KMS-11 (cell line): ENCODE measurements around the gene BEAN1.

Source experiments
- H2AFZ ChIP-seq: fragments of 200-600 bp; sonication (generic); 2 replicates; pipeline ENCODE4 v1.6.1; 2016; ENCODE audit warnings: antibody characterized with exemption, mixed run types, low read depth
- H3K27ac ChIP-seq: fragments of 200-600 bp; sonication (generic); 2 replicates; pipeline ENCODE4 v1.6.1; 2016; ENCODE audit warnings: mild to moderate bottlenecking, mixed run types
- H3K27me3 ChIP-seq: fragments of 200-600 bp; sonication (generic); 2 replicates; pipeline ENCODE4 v1.6.1; 2017; ENCODE audit warnings: mild to moderate bottlenecking, low read depth, mixed run types, moderate library complexity; ENCODE audit not compliant: insufficient read depth
- H3K36me3 ChIP-seq: fragments of 200-600 bp; sonication (generic); 2 replicates; pipeline ENCODE4 v1.6.1; 2017; ENCODE audit warnings: mild to moderate bottlenecking, mixed run types; ENCODE audit not compliant: insufficient read depth
- H3K4me1 ChIP-seq: fragments of 200-600 bp; sonication (generic); 2 replicates; pipeline ENCODE4 v1.6.1; 2016; ENCODE audit warnings: mild to moderate bottlenecking, low read depth, mixed run types; ENCODE audit not compliant: poor library complexity, severe bottlenecking
- H3K4me2 ChIP-seq: fragments of 200-600 bp; sonication (generic); 2 replicates; pipeline ENCODE4 v1.7.0; 2016; ENCODE audit warnings: mild to moderate bottlenecking, mixed run types
- H3K4me3 ChIP-seq: fragments of 200-600 bp; sonication (generic); IDR thresholded peaks from 2 replicates; pipeline ENCODE4 v1.6.1; 2017; ENCODE audit warnings: low read depth, low read length, mixed read lengths; ENCODE audit not compliant: insufficient read depth
- H3K79me2 ChIP-seq: fragments of 200-600 bp; sonication (generic); 2 replicates; pipeline ENCODE4 v1.6.1; 2016; ENCODE audit warnings: low read depth, mixed run types; ENCODE audit not compliant: insufficient read depth
- H3K9ac ChIP-seq: fragments of 200-600 bp; sonication (generic); 2 replicates; pipeline ENCODE4 v1.6.1; 2016; ENCODE audit warnings: mild to moderate bottlenecking, mixed run types
- H4K20me1 ChIP-seq: fragments of 200-600 bp; sonication (generic); 2 replicates; pipeline ENCODE4 v1.6.1; 2016; ENCODE audit warnings: mild to moderate bottlenecking, mixed run types; ENCODE audit not compliant: insufficient read depth
- CTCF ChIP-seq: fragments of 200-600 bp; sonication (generic); conservative IDR thresholded peaks from 2 replicates; pipeline ENCODE4 v1.6.1; 2017; ENCODE audit warnings: low read depth, mild to moderate bottlenecking, antibody characterized with exemption, low read length, moderate library complexity, mixed read lengths

BEAN1 gene

GRCh38 chr16:66420396-66420795 is 6.7 kb upstream of the BEAN1 start:
- H3K27me3 ChIP-seq: no peaks in the 10 kb centered on the region
- H2AFZ ChIP-seq: no peak overlapping the region
- no peak overlapping the region for H3K4me2 ChIP-seq
- no peaks in the 10 kb centered on the region for H3K79me2 ChIP-seq
- H3K27ac ChIP-seq: no peak overlapping the region
- peaks cover 17% of the 10 kb centered on the region for H3K4me1 ChIP-seq
- no peak overlapping the region for H3K9ac ChIP-seq
- no peaks in the 10 kb centered on the region for H3K36me3 ChIP-seq
- H3K4me3 ChIP-seq: no peak overlapping the region
- no peaks in the 10 kb centered on the region for H4K20me1 ChIP-seq
- no peak for TF ChIP-seq CTCF

- Histone ChIP-seq H3K4me1 (peaks cover 17% of the 10 kb centered on the region), H3K27me3 (no peaks in the 10 kb centered on the region), H2AFZ (no peak overlapping the region), H3K4me2 (no peak overlapping the region), H3K79me2 (no peaks in the 10 kb centered on the region), H3K9ac (no peak overlapping the region), H3K36me3 (no peaks in the 10 kb centered on the region), H3K4me3 (no peak overlapping the region), H3K27ac (no peak overlapping the region), H4K20me1 (no peaks in the 10 kb centered on the region)
- no peak for TF ChIP-seq CTCF
Observed at GRCh38 chr16:66421891-66422290, 5.2 kb upstream of the BEAN1 start.

GRCh38 chr16:66422366-66422765 is 4.7 kb upstream of the BEAN1 start:
- peaks cover 15% of the 10 kb centered on the region for H3K4me1 ChIP-seq
- no peaks in the 10 kb centered on the region for H3K36me3 ChIP-seq
- H3K4me2 ChIP-seq: no peak overlapping the region
- no peak overlapping the region for H3K27ac ChIP-seq
- TF ChIP-seq CTCF: no peak
- H3K9ac ChIP-seq: no peak overlapping the region
- no peaks in the 10 kb centered on the region for H3K27me3 ChIP-seq
- no peak overlapping the region for H2AFZ ChIP-seq
- no peaks in the 10 kb centered on the region for H4K20me1 ChIP-seq
- H3K4me3 ChIP-seq: no peak overlapping the region
- no peaks in the 10 kb centered on the region for H3K79me2 ChIP-seq

GRCh38 chr16:66423177-66423576 is 3.9 kb upstream of the BEAN1 start:
- Histone ChIP-seq H3K27me3 (no peaks in the 10 kb centered on the region), H4K20me1 (no peaks in the 10 kb centered on the region), H3K79me2 (no peaks in the 10 kb centered on the region), H2AFZ (no peak overlapping the region), H3K27ac (no peak overlapping the region), H3K4me1 (peaks cover 6% of the 10 kb centered on the region), H3K9ac (no peak overlapping the region), H3K4me3 (no peak overlapping the region), H3K36me3 (no peaks in the 10 kb centered on the region), H3K4me2 (no peak overlapping the region)
- no peak for TF ChIP-seq CTCF
